ENCODE results near the gene UTP11. TPM values are rescaled to one million over a fixed set of nuclear protein-coding genes. Genes with fewer than 3 reads are reported as not detected.
"Not testable (repeated sequence)": the region's sequence is repeated elsewhere in the genome, so short reads cannot be mapped to it uniquely, and the experiment has no call there.

UTP11 gene
- total RNA-seq (26.2 TPM), polyA plus RNA-seq (ENCODE audit: insufficient read depth, low read depth, low replicate concordance) (24.2 TPM)
- long read RNA-seq, donor 1, transcript UTP11-201 (8 exons, 2,019 nt) = major isoform, 14 of 20 reads
- long read RNA-seq, donor 1, partial matches to known transcripts = 6 of 20 reads
- long read RNA-seq, donor 1, other reads (novel, unspliced or antisense) = 0 of 20 reads
- long read RNA-seq, donor 2, transcript UTP11-201 (8 exons, 2,019 nt) = major isoform, 14 of 19 reads
- long read RNA-seq, donor 2, partial matches to known transcripts = 5 of 19 reads
- long read RNA-seq, donor 2, other reads (novel, unspliced or antisense) = 0 of 19 reads
- long read RNA-seq, donor 3, transcript UTP11-201 (8 exons, 2,019 nt) = major isoform, 26 of 41 reads
- long read RNA-seq, donor 3, partial matches to known transcripts = 14 of 41 reads
- long read RNA-seq, donor 3, other reads (novel, unspliced or antisense) = 0 of 41 reads
- long read RNA-seq, donor 4, transcript UTP11-201 (8 exons, 2,019 nt) = major isoform, 16 of 17 reads
- long read RNA-seq, donor 4, partial matches to known transcripts = 0 of 17 reads
- long read RNA-seq, donor 4, other reads (novel, unspliced or antisense) = 0 of 17 reads
- long read RNA-seq, donor 5 = 0 reads
- long read RNA-seq, donor 6, transcript UTP11-201 (8 exons, 2,019 nt) = major isoform, 19 of 22 reads
- long read RNA-seq, donor 6, partial matches to known transcripts = 0 of 22 reads
- long read RNA-seq, donor 6, other reads (novel, unspliced or antisense) = 0 of 22 reads
- long read RNA-seq, donor 7, transcript UTP11-201 (8 exons, 2,019 nt) = major isoform, 20 of 24 reads
- long read RNA-seq, donor 7, partial matches to known transcripts = 1 of 24 reads
- long read RNA-seq, donor 7, other reads (novel, unspliced or antisense) = 2 of 24 reads
- long read RNA-seq, donor 8, transcript UTP11-201 (8 exons, 2,019 nt) = major isoform, 22 of 22 reads
- long read RNA-seq, donor 8, partial matches to known transcripts = 0 of 22 reads
- long read RNA-seq, donor 8, other reads (novel, unspliced or antisense) = 0 of 22 reads
- long read RNA-seq, donor 9, transcript UTP11-201 (8 exons, 2,019 nt) = major isoform, 8 of 10 reads
- long read RNA-seq, donor 9, partial matches to known transcripts = 0 of 10 reads
- long read RNA-seq, donor 9, other reads (novel, unspliced or antisense) = 0 of 10 reads
- long read RNA-seq, donor 10, transcript UTP11-204 (6 exons, 1,895 nt) = minor isoform, 5 of 16 reads
- long read RNA-seq, donor 10, transcript UTP11-201 (8 exons, 2,019 nt) = major isoform, 11 of 16 reads
- long read RNA-seq, donor 10, partial matches to known transcripts = 0 of 16 reads
- long read RNA-seq, donor 10, other reads (novel, unspliced or antisense) = 0 of 16 reads

DNA sequence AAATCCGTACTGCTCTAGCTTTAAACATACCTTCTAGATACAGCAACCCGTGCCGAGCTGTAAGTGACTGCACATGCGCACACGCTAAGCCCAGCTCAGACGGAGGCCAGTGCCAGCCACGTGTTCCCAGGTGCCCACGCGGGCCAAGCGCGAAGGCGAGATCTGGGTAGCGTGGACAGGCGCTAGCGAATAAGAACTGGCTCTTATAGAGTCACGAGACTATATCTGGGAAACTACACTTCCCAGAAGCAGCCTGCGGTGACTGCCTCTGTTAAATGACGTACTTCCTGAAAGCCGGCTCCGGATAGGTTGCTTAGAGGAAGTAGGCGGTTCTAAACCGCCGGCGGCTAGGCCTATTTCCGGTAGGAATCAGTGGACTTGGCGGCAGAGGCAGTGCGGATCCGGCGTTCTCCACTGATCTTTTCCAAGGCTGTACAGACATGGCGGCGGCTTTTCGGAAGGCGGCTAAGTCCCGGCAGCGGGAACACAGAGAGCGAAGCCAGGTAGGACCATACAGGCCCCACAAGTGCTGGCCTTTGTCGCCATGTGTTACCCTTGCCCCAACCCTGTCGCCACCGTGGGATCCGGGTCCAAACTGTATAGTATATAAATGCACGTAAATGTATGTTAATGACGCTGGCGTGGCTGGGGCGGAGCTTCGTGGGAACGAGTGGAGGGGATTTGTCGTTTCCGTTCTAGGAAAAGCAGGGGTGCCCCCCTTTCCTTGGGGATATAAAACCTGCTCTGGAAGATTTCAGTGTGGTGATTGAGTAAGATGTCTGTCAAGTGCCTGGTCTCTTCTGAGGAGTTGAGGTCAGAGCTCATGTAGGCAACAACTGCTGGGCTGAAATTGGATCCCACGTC lies at the start of gene UTP11:
Gene UTP11, plus strand, starts transcription at position 372 of the 864 bp plus-strand sequence. Its CDS starts 69 bp downstream, at position 441.
- no peak for TF ChIP-seq CTCF (IDR thresholded peaks at IDR 0.05; ENCODE audit: borderline replicate concordance, extremely low read depth, insufficient read depth)
- Histone ChIP-seq H3K9me3 (ENCODE audit: control insufficient read depth in 2 of 3, insufficient read depth in 1 of 3, low read length in 3 of 3) (no peaks in the 10 kb centered on the region), H3K4me1 (ENCODE audit: control insufficient read depth in 2 of 3, insufficient read depth in 2 of 3, low read depth in 1 of 3, low read length in 3 of 3) (peaks cover 0 to 14% (median 7%) of the 10 kb centered on the region in 3 donors), H3K27ac (ENCODE audit: low read depth in 2 of 2, low read length in 2 of 2) (peak within 1 kb of the TSS; percentile 90 to 93), H3K4me3 (ENCODE audit: low read length in 3 of 3) (peak within 1 kb of the TSS; percentile 73 to 95 (median 92)), H3K9ac (ENCODE audit: low read length in 3 of 3) (peak within 1 kb of the TSS; percentile 87 to 99 (median 92)), H3K27me3 (ENCODE audit: control insufficient read depth, insufficient read depth, low read length) (no peaks in the 10 kb centered on the region), H3K36me3 (ENCODE audit: control insufficient read depth in 2 of 3, insufficient read depth in 3 of 3, low read length in 3 of 3) (peaks cover 3 to 20% (median 8%) of the 10 kb centered on the region in 3 donors)
- peak; percentile 96 for FAIRE-seq
- DNase-seq = peak; percentile 97 to 99 (median 98)
- intact Hi-C loops (cut with DNase I) = no loop called here

DNA sequence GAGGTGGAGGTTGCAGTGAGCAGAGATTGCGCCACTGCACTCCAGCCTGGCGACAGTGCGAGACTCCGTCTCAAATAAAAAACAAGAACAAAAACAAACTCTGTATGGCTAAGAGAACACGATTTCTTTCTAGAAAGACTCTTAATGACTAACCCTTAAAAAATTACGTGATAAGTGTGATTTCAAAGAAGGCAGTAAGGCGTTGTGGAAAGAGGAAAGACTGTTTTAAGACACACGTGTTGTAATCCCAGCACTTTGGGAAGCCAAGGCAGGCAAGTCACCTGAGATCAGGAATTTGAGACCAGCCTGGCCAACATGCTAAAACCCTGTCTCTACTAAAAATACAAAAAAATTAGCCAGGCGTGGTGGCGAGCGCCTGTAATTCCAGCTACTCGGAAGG lies 48.4 kb upstream of the UTP11 start:
- DNase-seq; H3K9me3 ChIP-seq (ENCODE audit: control insufficient read depth in 2 of 3, insufficient read depth in 1 of 3, low read length in 3 of 3); H3K27me3 ChIP-seq (ENCODE audit: control insufficient read depth, insufficient read depth, low read length); H3K4me3 ChIP-seq (ENCODE audit: low read length in 3 of 3); H3K9ac ChIP-seq (ENCODE audit: low read length in 3 of 3); intact Hi-C loops (cut with DNase I); H3K27ac ChIP-seq (ENCODE audit: low read depth in 2 of 2, low read length in 2 of 2); H3K4me1 ChIP-seq (ENCODE audit: control insufficient read depth in 2 of 3, insufficient read depth in 2 of 3, low read depth in 1 of 3, low read length in 3 of 3); FAIRE-seq: not testable (repeated sequence)
- peaks cover 5 to 26% (median 15%) of the 10 kb centered on the region in 3 donors for H3K36me3 ChIP-seq (ENCODE audit: control insufficient read depth in 2 of 3, insufficient read depth in 3 of 3, low read length in 3 of 3)

- Histone ChIP-seq H3K4me3 (ENCODE audit: low read length in 3 of 3) (no peak overlapping the region), H3K9me3 (ENCODE audit: control insufficient read depth in 2 of 3, insufficient read depth in 1 of 3, low read length in 3 of 3) (no peaks in the 10 kb centered on the region), H3K36me3 (ENCODE audit: control insufficient read depth in 2 of 3, insufficient read depth in 3 of 3, low read length in 3 of 3) (peaks cover 5 to 28% (median 20%) of the 10 kb centered on the region in 3 donors), H3K27ac (ENCODE audit: low read depth in 2 of 2, low read length in 2 of 2) (no peak overlapping the region), H3K4me1 (ENCODE audit: control insufficient read depth in 2 of 3, insufficient read depth in 2 of 3, low read depth in 1 of 3, low read length in 3 of 3) (no peaks in the 10 kb centered on the region), H3K9ac (ENCODE audit: low read length in 3 of 3) (no peak overlapping the region), H3K27me3 (ENCODE audit: control insufficient read depth, insufficient read depth, low read length) (no peaks in the 10 kb centered on the region)
- TF ChIP-seq CTCF (IDR thresholded peaks at IDR 0.05; ENCODE audit: borderline replicate concordance, extremely low read depth, insufficient read depth) = no peak
- intact Hi-C loops (cut with DNase I) = no loop called here
- no peak for DNase-seq
- FAIRE-seq = no peak
These were observed 47.2 kb upstream of the UTP11 start for GRCh38 chr1:37965301-37965700.

DNA sequence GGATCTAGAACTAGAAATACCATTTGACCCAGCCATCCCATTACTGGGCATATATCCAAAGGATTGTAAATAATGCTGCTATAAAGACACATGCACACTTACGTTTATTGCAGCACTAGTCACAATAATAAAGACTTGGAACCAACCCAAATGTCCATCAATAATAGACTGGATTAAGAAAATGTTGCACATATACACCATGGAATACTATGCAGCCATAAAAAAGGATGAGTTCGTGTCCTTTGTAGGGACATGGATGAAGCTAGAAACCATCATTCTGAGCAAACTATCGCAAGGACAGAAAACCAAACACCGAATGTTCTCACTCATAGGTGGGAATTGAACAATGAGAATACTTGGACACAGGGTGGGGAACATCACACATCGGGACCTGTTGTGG lies 38.9 kb upstream of the UTP11 start:
- DNase-seq; intact Hi-C loops (cut with DNase I); H3K9me3 ChIP-seq (ENCODE audit: control insufficient read depth in 2 of 3, insufficient read depth in 1 of 3, low read length in 3 of 3); FAIRE-seq; H3K4me1 ChIP-seq (ENCODE audit: control insufficient read depth in 2 of 3, insufficient read depth in 2 of 3, low read depth in 1 of 3, low read length in 3 of 3); H3K9ac ChIP-seq (ENCODE audit: low read length in 3 of 3); H3K27me3 ChIP-seq (ENCODE audit: control insufficient read depth, insufficient read depth, low read length); H3K4me3 ChIP-seq (ENCODE audit: low read length in 3 of 3); H3K27ac ChIP-seq (ENCODE audit: low read depth in 2 of 2, low read length in 2 of 2): not testable (repeated sequence)
- H3K36me3 ChIP-seq (ENCODE audit: control insufficient read depth in 2 of 3, insufficient read depth in 3 of 3, low read length in 3 of 3) = peaks cover 6 to 32% (median 27%) of the 10 kb centered on the region in 3 donors

All from kidney (tissue), 22 donors.